ENCODE data around the gene SMNDC1. TPM values are rescaled to one million over a fixed set of nuclear protein-coding genes. Genes with fewer than 3 reads are reported as not detected.

Gene SMNDC1
- total RNA-seq, 6 experiments from 2014 or later: 5.1 to 13.3 (median 9.1) TPM

- intact Hi-C loops (cut with DNase I): no loop called here
- 95% methylated on average over 1 of the region's 1 CpG for WGBS (ENCODE audit: insufficient coverage, low coverage, low lambda C conversion rate, missing lambda C conversion rate)
- Histone ChIP-seq H3K27me3 (no peaks in the 10 kb centered on the region), H3K9me3 (no peaks in the 10 kb centered on the region), H3K27ac (no peak overlapping the region), H3K4me1 (peaks cover 0 to 26% (median 0%) of the 10 kb centered on the region in 4 donors), H3K4me3 (no peak overlapping the region), H3K36me3 (no peaks in the 10 kb centered on the region)
- no peak for DNase-seq
- TF ChIP-seq CTCF (IDR thresholded peaks at IDR 0.05) (no peak), POLR2A (IDR thresholded peaks at IDR 0.05) (no peak)
- ATAC-seq: no peak
Measured at GRCh38 chr10:110242511-110242910, 62.2 kb downstream of the SMNDC1 start.

GRCh38 chr10:110241841-110242240 is 62.9 kb downstream of the SMNDC1 start:
- ATAC-seq: peak in 2 of 4 donors; percentile 29 to 46
- Histone ChIP-seq H3K4me1 (peaks cover 0 to 26% (median 0%) of the 10 kb centered on the region in 4 donors), H3K9me3 (no peaks in the 10 kb centered on the region), H3K27ac (no peak overlapping the region), H3K36me3 (no peaks in the 10 kb centered on the region), H3K4me3 (no peak overlapping the region), H3K27me3 (no peaks in the 10 kb centered on the region)
- 26% methylated on average over 2 of the region's 2 CpGs for WGBS (ENCODE audit: insufficient coverage, low coverage, low lambda C conversion rate, missing lambda C conversion rate)
- TF ChIP-seq CTCF (IDR thresholded peaks at IDR 0.05) (no peak), POLR2A (IDR thresholded peaks at IDR 0.05) (no peak)
- no peak for DNase-seq
- intact Hi-C loops (cut with DNase I): no loop called here

GRCh38 chr10:110241407-110241806 is 63.3 kb downstream of the SMNDC1 start:
- intact Hi-C loops (cut with DNase I): no loop called here
- H3K4me1 ChIP-seq: peaks cover 0 to 26% (median 0%) of the 10 kb centered on the region in 4 donors
- WGBS (ENCODE audit: insufficient coverage, low coverage, low lambda C conversion rate, missing lambda C conversion rate): 10% methylated on average over 3 of the region's 3 CpGs
- TF ChIP-seq POLR2A (IDR thresholded peaks at IDR 0.05): no peak
- no peak for TF ChIP-seq CTCF (IDR thresholded peaks at IDR 0.05)
- no peaks in the 10 kb centered on the region for H3K27me3 ChIP-seq
- DNase-seq (no peak), ATAC-seq (peak; percentile 71 to 93 (median 78))
- no peaks in the 10 kb centered on the region for H3K36me3 ChIP-seq
- H3K9me3 ChIP-seq: no peaks in the 10 kb centered on the region
- H3K27ac ChIP-seq: no peak overlapping the region
- no peak overlapping the region for H3K4me3 ChIP-seq

Other genes starting within 250 kb of the SMNDC1 start
- gene MXI1, start 97.3 kb downstream of the SMNDC1 start, total RNA-seq: 10 to 100 TPM; 17.1 to 32.6 (median 26.5) TPM
- 10 to 100 TPM in 3 of 6 experiments, 1 to 10 TPM in 3; 2.3 to 47.7 (median 10.8) TPM for gene DUSP5, start 193.0 kb upstream of the SMNDC1 start, total RNA-seq

All from right lobe of liver (tissue), 6 donors.